OCI-LY7 (cell line): ENCODE measurements around the gene MADD. TPM values are rescaled to one million over a fixed set of nuclear protein-coding genes. Genes with fewer than 3 reads are reported as not detected.

Experiments
- BruUV-seq: library from RNA; stranded (reverse); fragments of 400-500 nt; replicated peaks from 2 replicates; lab custom pipeline; 2021; lab: Mats Ljungman, UMichigan
- CTCF ChIA-PET: fragments of 300-600 bp; sonication (Branson Sonifier 250); formaldehyde crosslinking; loops from one replicate; lab custom pipeline; 2022; ENCODE audit warnings: antibody characterized with exemption; ENCODE audit not compliant: unreplicated experiment; lab: Charles Lee
- POLR2A ChIA-PET: fragments of 300-600 bp; sonication (Branson Sonifier 250); formaldehyde crosslinking; loops from one replicate; lab custom pipeline; 2022; ENCODE audit warnings: antibody characterized with exemption; lab: Charles Lee
- DNase-seq: peaks from one replicate; pipeline ENCODE4 v3.0.0-alpha.2; 2015; ENCODE audit warnings: low spot score
- H2AFZ ChIP-seq: fragments of 200-600 bp; sonication (generic), shearing (Covaris generic); 2 replicates; pipeline ENCODE4 v1.6.1; 2014; ENCODE audit warnings: mild to moderate bottlenecking, antibody characterized with exemption, low read length, moderate library complexity
- H3K27ac ChIP-seq: fragments of 200-600 bp; sonication (generic); 2 replicates; pipeline ENCODE4 v1.5.1; 2014; ENCODE audit warnings: mixed run types, low read depth, mild to moderate bottlenecking, moderate library complexity, low read length, inconsistent platforms; ENCODE audit not compliant: poor library complexity, severe bottlenecking
- H3K36me3 ChIP-seq: fragments of 200-600 bp; sonication (generic); 2 replicates; pipeline ENCODE4 v1.6.1; 2014; ENCODE audit warnings: mild to moderate bottlenecking, antibody characterized with exemption, low read length, moderate library complexity, mixed read lengths; ENCODE audit not compliant: insufficient read depth
- H3K4me1 ChIP-seq: fragments of 200-600 bp; sonication (generic); 2 replicates; pipeline ENCODE4 v1.5.1; 2014; ENCODE audit warnings: mild to moderate bottlenecking, low read length; ENCODE audit not compliant: insufficient read depth, poor library complexity, severe bottlenecking
- H3K4me2 ChIP-seq: fragments of 200-600 bp; sonication (generic); 2 replicates; pipeline ENCODE4 v1.6.1; 2014; ENCODE audit warnings: mild to moderate bottlenecking, low read length
- H3K4me3 ChIP-seq: fragments of 200-600 bp; sonication (generic); 2 replicates; pipeline ENCODE4 v1.5.1; 2014; ENCODE audit warnings: mild to moderate bottlenecking, low read depth, low read length; ENCODE audit not compliant: poor library complexity, severe bottlenecking
- H3K79me2 ChIP-seq: fragments of 200-600 bp; sonication (generic); 2 replicates; pipeline ENCODE4 v1.6.1; 2016; ENCODE audit warnings: low read depth, mild to moderate bottlenecking, low read length, moderate library complexity, mixed read lengths; ENCODE audit not compliant: insufficient read depth
- H3K9me2 ChIP-seq: fragments of 200-600 bp; sonication (generic); 2 replicates; pipeline ENCODE4 v1.6.1; 2016; ENCODE audit warnings: mild to moderate bottlenecking, low read length, mixed read lengths; ENCODE audit not compliant: insufficient read depth
- H3K9me3 ChIP-seq: fragments of 200-600 bp; sonication (generic); 2 replicates; pipeline ENCODE4 v1.6.1; 2014; ENCODE audit warnings: mild to moderate bottlenecking, mixed run types, low read length, mixed read lengths
- H4K20me1 ChIP-seq: fragments of 200-600 bp; sonication (generic); 2 replicates; pipeline ENCODE4 v1.6.1; 2014; ENCODE audit warnings: mild to moderate bottlenecking, antibody characterized with exemption, low read length, moderate library complexity, mixed read lengths; ENCODE audit not compliant: insufficient read depth
- EZH2phosphoT487 ChIP-seq: fragments of 200-600 bp; sonication (generic); IDR thresholded peaks from 2 replicates; pipeline ENCODE4 v1.6.1; 2018; ENCODE audit warnings: low read depth, borderline replicate concordance, mild to moderate bottlenecking, mixed run types, antibody characterized with exemption, low read length, moderate library complexity, mixed read lengths
- intact Hi-C: fragments of 100-400 bp; cut with micrococcal nuclease; formaldehyde crosslinking; loops from one replicate; pipeline ENCODE4 v1.10.0; 2022; ENCODE audit not compliant: unreplicated experiment
- total RNA-seq, 2 experiments: library from RNA; depleted of rRNA in 1 of 2; stranded (reverse); fragments of >200 nt in 1 of 2; shearing (Covaris generic) in 1 of 2; gene quantifications; 2 replicates each; pipeline ENCODE4 v1.2.3, GENCODE V29; 2014 to 2022
- TF ChIP-seq, protein P1 (sequence below): fragments of 200-600 bp; sonication (generic); conservative IDR thresholded peaks from 2 replicates; pipeline ENCODE4 v1.5.1; 2014; ENCODE audit warnings: mild to moderate bottlenecking, antibody characterized with exemption, low read length, moderate library complexity, mixed read lengths

MADD gene
- total RNA-seq, 2 experiments from 2014 or later: 32.1 to 47.8 TPM

DNA sequence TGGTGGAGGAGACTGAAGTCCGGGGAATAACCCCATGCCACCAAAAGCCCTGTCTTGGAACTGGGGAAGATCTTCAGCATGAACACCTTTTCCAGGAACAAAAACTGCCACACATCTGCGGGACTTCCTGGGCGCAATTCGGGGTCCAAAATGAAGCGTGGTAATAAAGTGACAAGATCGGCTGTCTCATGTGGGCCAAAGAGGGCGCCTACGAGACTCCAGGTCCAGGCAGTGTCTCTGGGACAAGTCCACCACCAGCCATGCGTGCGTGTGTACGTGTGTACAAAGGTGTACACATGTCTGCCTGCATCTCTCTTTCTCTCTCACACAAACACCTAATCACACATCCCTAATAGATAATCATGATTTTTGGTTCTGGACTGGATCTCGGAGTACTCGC lies 91.5 kb downstream of the MADD start:
- CTCF ChIA-PET: no interaction called here
- no peaks in the 10 kb centered on the region for H3K9me3 ChIP-seq
- H3K9me2 ChIP-seq: no peaks in the 10 kb centered on the region
- no peak overlapping the region for H3K4me3 ChIP-seq
- H3K79me2 ChIP-seq: 0 out of 2 replicates have a peak, but pooled peaks cover 3% of the 10 kb centered on the region
- intact Hi-C loops: no loop called here
- no peak for DNase-seq
- H3K4me2 ChIP-seq: no peak overlapping the region
- no peak overlapping the region for H2AFZ ChIP-seq
- no peak for TF ChIP-seq EZH2phosphoT487
- TF ChIP-seq, protein P1, sequence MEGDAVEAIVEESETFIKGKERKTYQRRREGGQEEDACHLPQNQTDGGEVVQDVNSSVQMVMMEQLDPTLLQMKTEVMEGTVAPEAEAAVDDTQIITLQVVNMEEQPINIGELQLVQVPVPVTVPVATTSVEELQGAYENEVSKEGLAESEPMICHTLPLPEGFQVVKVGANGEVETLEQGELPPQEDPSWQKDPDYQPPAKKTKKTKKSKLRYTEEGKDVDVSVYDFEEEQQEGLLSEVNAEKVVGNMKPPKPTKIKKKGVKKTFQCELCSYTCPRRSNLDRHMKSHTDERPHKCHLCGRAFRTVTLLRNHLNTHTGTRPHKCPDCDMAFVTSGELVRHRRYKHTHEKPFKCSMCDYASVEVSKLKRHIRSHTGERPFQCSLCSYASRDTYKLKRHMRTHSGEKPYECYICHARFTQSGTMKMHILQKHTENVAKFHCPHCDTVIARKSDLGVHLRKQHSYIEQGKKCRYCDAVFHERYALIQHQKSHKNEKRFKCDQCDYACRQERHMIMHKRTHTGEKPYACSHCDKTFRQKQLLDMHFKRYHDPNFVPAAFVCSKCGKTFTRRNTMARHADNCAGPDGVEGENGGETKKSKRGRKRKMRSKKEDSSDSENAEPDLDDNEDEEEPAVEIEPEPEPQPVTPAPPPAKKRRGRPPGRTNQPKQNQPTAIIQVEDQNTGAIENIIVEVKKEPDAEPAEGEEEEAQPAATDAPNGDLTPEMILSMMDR: no peak
- H3K36me3 ChIP-seq: peaks cover 37% of the 10 kb centered on the region
- POLR2A ChIA-PET: no interaction called here
- BruUV-seq: no TSS peak
- H3K27ac ChIP-seq: no peak overlapping the region
- H3K4me1 ChIP-seq: peaks cover 7% of the 10 kb centered on the region
- H4K20me1 ChIP-seq: no peaks in the 10 kb centered on the region

DNA sequence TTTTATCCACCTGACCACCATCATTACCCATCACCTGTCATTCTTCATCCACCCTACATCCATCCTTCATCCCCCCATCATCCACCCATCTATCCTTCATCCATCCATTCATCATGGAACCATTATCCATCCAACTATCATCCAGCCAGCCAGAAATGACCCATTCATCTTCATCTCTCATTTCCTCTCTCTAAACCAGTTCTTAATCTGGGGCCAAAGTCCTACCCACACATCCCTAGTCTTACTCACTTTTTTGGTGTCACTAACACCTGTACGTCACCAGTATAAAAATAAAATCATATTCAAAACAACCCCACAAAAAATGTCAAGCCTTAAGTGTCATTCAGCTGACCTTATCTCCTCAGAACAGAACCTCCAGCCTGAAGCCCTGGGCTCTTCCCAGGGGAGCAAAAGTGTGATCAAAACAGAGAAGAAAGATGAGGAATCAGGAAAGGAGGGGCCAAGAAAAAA lies 96.1 kb downstream of the MADD start:
- TF ChIP-seq, protein P1: no peak
- TF ChIP-seq EZH2phosphoT487: no peak
- Histone ChIP-seq H3K9me3 (no peaks in the 10 kb centered on the region), H3K4me1 (peaks cover 9% of the 10 kb centered on the region), H3K27ac (no peak overlapping the region), H3K36me3 (peaks cover 56% of the 10 kb centered on the region), H3K9me2 (no peaks in the 10 kb centered on the region), H4K20me1 (no peaks in the 10 kb centered on the region), H3K4me3 (no peak overlapping the region), H3K4me2 (no peak overlapping the region), H3K79me2 (peaks cover 15% of the 10 kb centered on the region; the same call in 1 of the 2 replicates), H2AFZ (no peak overlapping the region)
- DNase-seq: no peak
- CTCF ChIA-PET: no interaction called here
- POLR2A ChIA-PET: interaction anchor here (0.6 kb wide), 1 partner anchor 339 kb away, joined by 3 read pairs; no protein-coding TSS in a partner anchor
- no TSS peak for BruUV-seq
- intact Hi-C loops: no loop called here

DNA sequence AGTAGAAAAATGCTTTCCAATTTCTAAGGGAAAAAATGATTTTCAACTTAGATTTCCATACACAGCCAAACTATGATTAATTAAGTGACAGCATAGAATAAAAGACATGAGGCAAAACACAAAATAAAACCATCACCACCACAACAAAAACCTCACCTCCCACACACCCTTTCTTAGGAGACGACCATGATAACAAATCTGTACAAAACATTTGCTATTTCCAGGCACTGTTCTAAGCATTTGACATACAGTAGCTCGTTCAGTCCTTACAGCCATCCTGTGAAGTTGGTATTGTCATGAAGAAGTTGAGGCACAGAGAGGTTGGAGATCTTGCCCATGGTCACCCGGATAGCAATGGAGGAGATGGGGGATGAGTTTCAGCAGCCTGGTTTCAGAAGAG lies 99.7 kb downstream of the MADD start:
- Histone ChIP-seq H3K79me2 (peaks cover 15% of the 10 kb centered on the region; the same call in 1 of the 2 replicates), H4K20me1 (no peaks in the 10 kb centered on the region), H3K4me3 (no peak overlapping the region), H3K36me3 (peaks cover 81% of the 10 kb centered on the region), H2AFZ (no peak overlapping the region), H3K4me2 (no peak overlapping the region), H3K9me2 (no peaks in the 10 kb centered on the region), H3K27ac (no peak overlapping the region), H3K4me1 (peaks cover 20% of the 10 kb centered on the region), H3K9me3 (no peaks in the 10 kb centered on the region)
- intact Hi-C loops: loop anchor here (5.0 to 10.0 kb wide), 2 partner anchors 85 to 97 kb away; partner anchors contain the start of gene MADD
- ChIA-PET POLR2A (interaction anchor here (0.7 to 1.0 kb wide), 3 partner anchors 62 to 377 kb away, joined by 3 to 5 read pairs (median 4); no protein-coding TSS in a partner anchor), CTCF (no interaction called here)
- TF ChIP-seq EZH2phosphoT487: no peak
- TF ChIP-seq, protein P1: no peak
- no peak for DNase-seq
- no TSS peak for BruUV-seq
